Liver (tissue), 3 donors: ENCODE measurements around the gene MAGI1.

ENCODE experiments used
- ATF3 ChIP-seq: IDR thresholded peaks from 2 replicates; pipeline ENCODE4 v1.6.1; 2016; ENCODE audit warnings: antibody characterized with exemption
- CTCF ChIP-seq: fragments of 150-350 bp; IDR thresholded peaks from 2 replicates; pipeline ENCODE4 v1.5.1; 2017; ENCODE audit warnings: improper control_type of control experiment, low read depth, low read length; ENCODE audit not compliant: missing input control
- EGR1 ChIP-seq, 2 donors: IDR thresholded peaks; 2 replicates each; pipeline ENCODE4 v1.6.1; 2016 to 2018; ENCODE audit warnings: antibody characterized with exemption in 2 of 2, low read depth in 2 of 2
- FOXA1 ChIP-seq: IDR thresholded peaks from 2 replicates; pipeline ENCODE4 v1.6.1; 2016; ENCODE audit warnings: antibody characterized with exemption
- GABPA ChIP-seq, 2 donors: IDR thresholded peaks in 1 of 2; conservative IDR thresholded peaks in 1 of 2; 2 replicates each; pipeline ENCODE4 v1.6.1; 2016; ENCODE audit warnings: antibody characterized with exemption in 2 of 2, mild to moderate bottlenecking in 1 of 2, moderate library complexity in 1 of 2
- HNF4A ChIP-seq, 2 donors: conservative IDR thresholded peaks; 2 replicates each; pipeline ENCODE4 v1.6.1; 2016; ENCODE audit warnings: antibody characterized with exemption in 2 of 2, mild to moderate bottlenecking in 2 of 2
- JUND ChIP-seq, 2 donors: IDR thresholded peaks; 2 replicates each; pipeline ENCODE4 v1.6.1; 2016; ENCODE audit warnings: antibody characterized with exemption in 2 of 2
- NR2F2 ChIP-seq: IDR thresholded peaks from 2 replicates; pipeline ENCODE4 v1.6.1; 2016; ENCODE audit warnings: antibody characterized with exemption
- RAD21 ChIP-seq, 2 donors: IDR thresholded peaks; 2 replicates each; pipeline ENCODE4 v1.6.1; 2016; ENCODE audit warnings: antibody characterized with exemption in 2 of 2, mild to moderate bottlenecking in 2 of 2
- SP1 ChIP-seq: IDR thresholded peaks from 2 replicates; pipeline ENCODE4 v1.6.1; 2018; ENCODE audit warnings: antibody characterized with exemption, mild to moderate bottlenecking
- TAF1 ChIP-seq: conservative IDR thresholded peaks from 2 replicates; pipeline ENCODE4 v1.6.1; 2016; ENCODE audit warnings: antibody characterized with exemption, mild to moderate bottlenecking
- YY1 ChIP-seq: IDR thresholded peaks from 2 replicates; pipeline ENCODE4 v1.6.1; 2016; ENCODE audit warnings: antibody characterized with exemption, mild to moderate bottlenecking
- ZBTB33 ChIP-seq: IDR thresholded peaks from 2 replicates; pipeline ENCODE4 v1.6.1; 2016; ENCODE audit warnings: antibody characterized with exemption
- donor health status: healthy.
- donor health status: healthy.

GRCh38 chr3:65796676-65797075, 242.0 kb downstream of the MAGI1 start:
- TF ChIP-seq CTCF (no peak), GABPA (IDR thresholded peaks at IDR 0.05 in 1 of 2, conservative IDR thresholded peaks at IDR 0.05 in 1 of 2) (no peak), RAD21 (IDR thresholded peaks at IDR 0.05) (no peak), YY1 (no peak), ATF3 (no peak), TAF1 (no peak), NR2F2 (no peak), ZBTB33 (no peak), EGR1 (IDR thresholded peaks at IDR 0.05; ENCODE audit: low read depth in 2 of 2) (no peak), FOXA1 (no peak), HNF4A (conservative IDR thresholded peaks at IDR 0.05) (no peak), JUND (IDR thresholded peaks at IDR 0.05) (no peak), SP1 (no peak)
